Skeletal muscle tissue (tissue), 4 donors: ENCODE measurements around the gene SLC37A3. TPM values are rescaled to one million over a fixed set of nuclear protein-coding genes. Genes with fewer than 3 reads are reported as not detected.
A peak's percentile ranks its signal among the peaks of the same experiment; 100 is the strongest.
"Not testable (repeated sequence)": the region's sequence is repeated elsewhere in the genome, so short reads cannot be mapped to it uniquely, and the experiment has no call there.

Source experiments
- H3K27ac ChIP-seq: one replicate; pipeline ENCODE4 v1.7.0; 2013; ENCODE audit warnings: mild to moderate bottlenecking, low read depth, low read length, inconsistent platforms
- H3K27me3 ChIP-seq, 3 donors: one replicate each; pipeline ENCODE4 v1.7.0; 2013; ENCODE audit warnings: low read length in 3 of 3; ENCODE audit not compliant: control insufficient read depth in 3 of 3, insufficient read depth in 3 of 3
- H3K36me3 ChIP-seq, 3 donors: one replicate each; pipeline ENCODE4 v1.7.0; 2013; ENCODE audit warnings: low read length in 3 of 3; ENCODE audit not compliant: control insufficient read depth in 3 of 3, insufficient read depth in 3 of 3
- H3K4me1 ChIP-seq, 3 donors: one replicate each; pipeline ENCODE4 v1.7.0; 2013; ENCODE audit warnings: low read length in 3 of 3, mild to moderate bottlenecking in 3 of 3; ENCODE audit not compliant: control insufficient read depth in 3 of 3, insufficient read depth in 3 of 3
- H3K4me3 ChIP-seq, 3 donors: one replicate each; pipeline ENCODE4 v1.7.0; 2013; ENCODE audit warnings: low read length in 3 of 3
- H3K9ac ChIP-seq, 3 donors: one replicate each; pipeline ENCODE4 v1.7.0; 2013; ENCODE audit warnings: low read length in 3 of 3, mild to moderate bottlenecking in 3 of 3, moderate library complexity in 2 of 3, low read depth in 1 of 3
- H3K9me3 ChIP-seq, 3 donors: one replicate each; pipeline ENCODE4 v1.7.0; 2013; ENCODE audit warnings: low read length in 3 of 3; ENCODE audit not compliant: control insufficient read depth in 3 of 3
- total RNA-seq: library from RNA; depleted of rRNA; stranded (reverse); fragments of >200 nt; gene quantifications from one replicate; pipeline ENCODE4 v1.2.3, GENCODE V29; 2014
- donor health status: Osteomylitis.

Gene SLC37A3
- total RNA-seq, 1 donor from 2014 or later = 73.6 TPM

DNA sequence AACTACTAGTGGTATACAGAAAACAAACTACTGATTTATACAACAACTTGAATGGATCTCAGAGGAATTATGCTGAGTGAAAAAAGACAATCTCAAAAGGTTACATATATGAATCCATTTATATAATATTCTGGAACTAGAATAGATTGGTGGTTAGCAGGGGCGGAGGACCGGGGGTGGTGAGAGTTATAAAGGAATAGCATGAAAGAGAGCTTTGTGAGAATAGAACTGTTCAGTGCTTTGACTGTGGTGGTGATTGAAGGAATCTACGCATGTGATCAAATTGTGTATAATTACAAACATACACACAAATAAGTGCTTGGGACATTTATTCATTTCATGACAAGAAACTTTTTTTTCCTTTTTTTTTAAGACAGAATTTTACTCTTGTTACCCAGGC is 25.2 kb upstream of the SLC37A3 start:
- Histone ChIP-seq H3K36me3 (no peaks in the 10 kb centered on the region), H3K27ac (no peak overlapping the region), H3K9me3 (no peaks in the 10 kb centered on the region)

DNA sequence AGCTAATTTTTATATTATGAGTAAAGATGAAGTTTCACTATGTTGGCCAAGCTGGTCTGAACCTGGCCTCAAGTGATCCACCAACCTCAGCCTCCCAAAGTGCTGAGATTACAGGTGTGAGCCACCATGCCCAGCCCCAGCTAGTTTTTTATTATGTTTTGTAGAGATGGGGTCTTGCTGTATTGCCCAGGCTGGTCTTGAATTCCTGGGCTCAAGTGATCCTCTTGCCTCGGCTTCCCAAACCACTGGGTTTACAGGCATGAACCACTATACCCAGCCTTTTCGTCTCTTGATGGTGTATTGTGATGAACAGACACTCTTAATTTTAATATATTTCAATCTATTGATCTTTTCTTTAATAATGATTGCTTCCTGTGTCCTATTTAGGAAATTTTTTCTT is 23.2 kb upstream of the SLC37A3 start:
- H3K27me3 ChIP-seq = peaks cover 0 to 2% (median 0%) of the 10 kb centered on the region in 3 donors
- H3K4me1 ChIP-seq = no peaks in the 10 kb centered on the region
- H3K4me3 ChIP-seq = no peak overlapping the region
- no peaks in the 10 kb centered on the region for H3K9me3 ChIP-seq
- H3K36me3 ChIP-seq = no peaks in the 10 kb centered on the region
- H3K27ac ChIP-seq = no peak overlapping the region
- no peak overlapping the region for H3K9ac ChIP-seq

More for the DNA sequence above, 25.2 kb upstream of the SLC37A3 start:
- H3K4me1 ChIP-seq = no peaks in the 10 kb centered on the region
- no peak overlapping the region for H3K4me3 ChIP-seq
- no peaks in the 10 kb centered on the region for H3K27me3 ChIP-seq
- H3K9ac ChIP-seq = no peak overlapping the region

DNA sequence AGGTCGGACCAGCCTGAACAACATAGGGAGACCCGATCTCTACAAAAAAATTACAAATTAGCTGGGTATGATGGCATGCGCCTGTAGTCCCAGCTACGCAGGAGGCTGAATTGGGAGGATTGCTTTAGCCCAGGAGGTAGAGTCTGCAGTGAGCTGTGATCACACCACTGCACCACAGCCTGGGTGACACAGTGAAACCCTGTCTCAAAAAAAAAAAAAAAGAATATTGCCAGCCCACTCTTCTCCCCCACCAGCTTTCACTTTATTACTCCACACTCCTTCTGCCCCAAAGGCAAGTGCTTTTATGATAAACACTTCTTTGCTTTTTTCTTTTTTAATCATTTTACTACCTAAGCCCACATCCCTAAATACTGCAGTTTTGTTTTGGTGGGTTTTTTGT is 20.3 kb upstream of the SLC37A3 start:
- Histone ChIP-seq H3K4me1 (no peaks in the 10 kb centered on the region), H3K27me3 (peaks cover 0 to 4% (median 2%) of the 10 kb centered on the region in 3 donors), H3K4me3 (no peak overlapping the region), H3K27ac (no peak overlapping the region), H3K9me3 (no peaks in the 10 kb centered on the region), H3K36me3 (no peaks in the 10 kb centered on the region), H3K9ac (no peak overlapping the region)

DNA sequence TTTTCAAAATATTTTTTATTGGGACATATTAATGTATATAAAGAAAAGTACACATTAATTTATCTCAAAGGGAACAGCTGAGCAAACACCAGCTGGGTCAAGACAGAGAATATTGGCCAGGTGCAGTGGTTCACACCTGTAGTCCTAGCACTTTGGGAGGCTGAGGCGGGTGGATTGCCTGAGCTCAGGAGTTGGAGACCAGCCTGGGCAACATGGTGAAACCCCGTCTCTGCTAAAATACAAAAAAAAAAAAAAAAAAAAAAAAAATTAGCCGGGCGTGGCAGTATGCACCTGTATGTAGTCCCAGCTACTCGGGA is 19.8 kb upstream of the SLC37A3 start:
- H3K4me1 ChIP-seq, H3K9ac ChIP-seq, H3K4me3 ChIP-seq, H3K36me3 ChIP-seq, H3K9me3 ChIP-seq, H3K27ac ChIP-seq, H3K27me3 ChIP-seq: not testable (repeated sequence)

DNA sequence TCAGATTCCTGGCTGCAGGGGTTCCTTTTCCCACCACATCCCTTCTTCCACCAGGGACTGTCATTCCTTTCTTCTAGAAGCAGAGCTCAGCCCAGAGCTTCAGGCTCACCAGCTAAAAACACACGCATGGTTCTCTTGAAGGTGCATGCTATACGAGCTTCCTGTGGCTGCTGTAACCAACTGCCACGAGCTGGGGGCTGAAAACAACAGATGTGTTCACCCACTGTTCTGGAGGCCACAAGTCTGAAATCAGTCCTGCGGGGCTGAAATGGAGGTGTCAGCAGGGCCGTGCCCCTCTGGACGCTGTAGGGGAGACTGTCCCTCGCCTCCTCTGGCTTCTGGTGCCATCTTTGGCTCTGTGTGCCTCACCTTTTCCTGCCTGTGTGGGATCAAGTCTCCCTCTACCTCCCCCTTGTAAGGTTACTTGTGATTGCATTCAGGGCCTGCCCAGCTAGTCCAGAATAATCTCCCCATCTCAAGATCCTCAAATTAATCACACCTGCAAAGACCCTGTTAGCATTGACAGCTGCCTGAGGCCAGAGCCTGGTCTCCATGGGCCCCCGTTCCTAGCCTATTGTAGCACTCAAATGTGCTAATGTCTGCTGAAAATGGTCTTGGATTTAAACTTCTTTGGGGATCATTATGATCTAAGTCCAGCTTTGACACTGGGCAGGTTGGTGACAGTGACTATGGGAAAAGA is 19.3 kb upstream of the SLC37A3 start:
- Histone ChIP-seq H3K27ac (no peak overlapping the region), H3K36me3 (no peaks in the 10 kb centered on the region), H3K9ac (no peak overlapping the region), H3K27me3 (peaks cover 0 to 4% (median 2%) of the 10 kb centered on the region in 3 donors), H3K4me1 (no peaks in the 10 kb centered on the region), H3K4me3 (no peak overlapping the region), H3K9me3 (no peaks in the 10 kb centered on the region)

DNA sequence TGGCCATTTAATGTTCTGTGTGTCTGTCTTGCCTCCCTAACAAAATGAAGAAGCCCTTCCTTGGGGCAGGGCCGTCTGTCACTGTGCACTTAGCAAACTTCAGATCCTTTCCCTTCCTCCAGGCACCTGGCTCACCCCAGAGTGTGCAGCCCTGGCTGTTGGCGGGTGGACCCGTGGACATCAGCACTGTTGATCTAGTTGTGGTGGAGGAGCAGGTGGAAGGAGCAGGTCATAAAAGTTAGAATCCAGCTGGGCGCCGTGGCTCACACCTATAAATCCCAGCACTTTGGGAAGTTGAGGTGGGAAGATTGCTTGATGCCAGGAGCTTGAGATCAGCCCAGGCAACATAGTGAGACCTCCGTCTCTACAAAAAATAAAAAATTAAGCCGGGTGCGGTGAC is 18.2 kb upstream of the SLC37A3 start:
- Histone ChIP-seq H3K9ac (no peak overlapping the region), H3K27ac (no peak overlapping the region), H3K9me3 (no peaks in the 10 kb centered on the region), H3K36me3 (no peaks in the 10 kb centered on the region), H3K27me3 (peaks cover 0 to 4% (median 2%) of the 10 kb centered on the region in 3 donors), H3K4me3 (no peak overlapping the region), H3K4me1 (no peaks in the 10 kb centered on the region)

DNA sequence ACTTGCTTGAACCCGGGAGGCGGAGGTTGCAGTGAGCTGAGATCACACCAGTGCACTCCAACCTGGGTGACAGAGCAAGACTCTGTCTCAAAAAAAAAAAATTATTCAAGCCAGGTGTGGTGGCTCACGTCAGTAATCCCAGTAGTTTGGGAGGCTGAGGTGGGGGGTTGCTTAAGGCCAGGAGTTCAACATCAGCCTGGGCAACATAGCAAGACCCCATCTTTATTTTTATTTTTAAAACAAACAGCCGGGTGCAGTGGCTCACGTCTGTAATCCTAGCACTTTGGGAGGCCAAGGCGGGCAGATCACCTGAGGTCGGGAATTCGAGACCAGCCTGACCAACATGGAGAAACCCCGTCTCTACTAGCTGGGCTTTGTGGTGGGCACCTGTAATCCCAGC is 17.5 kb upstream of the SLC37A3 start:
- not testable (repeated sequence) for H3K9ac ChIP-seq, H3K27ac ChIP-seq, H3K36me3 ChIP-seq, H3K27me3 ChIP-seq, H3K4me3 ChIP-seq, H3K9me3 ChIP-seq, H3K4me1 ChIP-seq

DNA sequence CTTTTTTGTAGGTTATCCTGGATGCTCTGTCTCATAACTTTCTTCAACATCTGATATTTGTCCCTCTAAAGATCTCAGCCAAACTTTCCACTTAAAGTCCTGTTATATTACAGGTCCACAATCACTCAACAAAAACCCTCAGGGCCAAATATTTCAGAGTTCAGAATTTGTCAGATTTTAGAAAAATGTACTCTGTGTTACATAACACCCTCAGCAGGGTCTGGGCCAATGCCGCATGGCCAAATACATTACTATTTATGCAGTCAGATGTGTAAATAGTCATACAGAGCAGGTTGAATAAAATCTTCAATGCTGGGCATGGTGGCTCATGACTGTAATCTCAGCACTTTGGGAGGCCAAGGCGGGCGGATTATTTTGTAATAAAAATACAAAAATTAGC is 17.0 kb upstream of the SLC37A3 start:
- H3K4me3 ChIP-seq = no peak overlapping the region
- peaks cover 0 to 4% (median 2%) of the 10 kb centered on the region in 3 donors for H3K27me3 ChIP-seq
- no peak overlapping the region for H3K27ac ChIP-seq
- no peaks in the 10 kb centered on the region for H3K4me1 ChIP-seq
- H3K9me3 ChIP-seq = no peaks in the 10 kb centered on the region
- no peak overlapping the region for H3K9ac ChIP-seq
- no peaks in the 10 kb centered on the region for H3K36me3 ChIP-seq

DNA sequence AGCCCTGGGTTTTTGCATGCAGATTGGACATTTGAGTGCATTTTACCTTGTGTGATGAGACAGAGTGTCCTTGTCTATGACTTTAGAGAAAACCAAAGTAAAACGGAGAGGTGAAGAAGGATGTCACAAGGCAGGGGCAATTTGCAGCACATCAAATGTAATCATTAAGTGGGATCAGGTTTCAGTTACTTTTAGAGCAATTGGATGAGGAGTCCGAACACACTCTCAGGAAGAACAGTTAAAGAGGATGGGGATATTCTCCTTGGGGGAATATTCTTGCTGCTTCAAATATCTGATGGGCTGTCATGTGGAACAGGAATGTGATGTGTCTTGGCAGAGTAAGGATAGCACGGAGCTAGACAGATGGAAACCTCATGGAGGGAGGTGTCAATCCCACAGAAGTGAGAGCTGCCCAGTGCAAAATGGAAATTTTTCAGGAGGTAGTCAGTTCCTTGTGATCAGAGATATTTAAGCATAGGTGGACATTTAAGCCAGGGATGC is 6.3 kb upstream of the SLC37A3 start:
- Histone ChIP-seq H3K9me3 (peaks cover 0 to 2% (median 0%) of the 10 kb centered on the region in 3 donors), H3K27me3 (peaks cover 7 to 23% (median 9%) of the 10 kb centered on the region in 3 donors), H3K9ac (no peak overlapping the region), H3K4me3 (no peak overlapping the region), H3K27ac (no peak overlapping the region), H3K4me1 (peaks cover 5 to 8% (median 7%) of the 10 kb centered on the region in 3 donors), H3K36me3 (no peaks in the 10 kb centered on the region)

DNA sequence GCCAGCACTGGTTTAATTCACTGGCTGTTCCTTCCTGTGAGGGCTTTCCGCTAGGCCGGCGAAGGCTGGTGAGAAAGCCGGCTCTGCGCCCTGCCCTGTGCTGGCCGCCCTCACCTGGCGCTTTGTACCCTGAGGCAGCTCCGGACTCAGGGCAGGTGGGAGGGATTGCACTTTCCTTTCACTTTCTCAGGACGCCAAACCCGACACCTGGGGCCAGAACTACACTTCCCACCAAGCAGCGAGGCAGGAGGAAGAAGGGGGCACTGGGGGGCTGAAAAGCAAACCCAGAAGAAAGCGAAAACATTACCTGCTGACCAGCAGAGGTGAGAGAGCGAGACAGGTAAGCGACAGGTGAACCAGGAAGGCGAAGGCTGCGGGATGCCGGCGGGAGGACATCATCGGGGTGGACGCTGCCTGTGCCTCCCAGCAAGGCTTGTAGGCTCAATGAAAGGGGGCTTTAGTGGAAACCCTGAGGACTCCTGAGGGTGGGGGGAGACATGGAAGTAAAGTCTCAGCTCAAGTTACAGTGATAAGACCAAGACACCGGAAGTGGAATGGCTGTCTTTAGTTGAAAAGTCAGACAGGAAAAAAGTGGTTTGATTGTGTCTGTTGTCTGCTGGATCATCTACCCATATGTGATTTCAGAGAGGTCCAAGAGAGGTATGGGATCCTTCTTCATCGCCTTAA is 5.7 kb upstream of the SLC37A3 start, which contains the start of gene RAB19:
Gene RAB19, plus strand, starts transcription at position 181 of the 687 bp plus-strand sequence. CDS start 3,589 bp downstream, outside the sequence.
- Histone ChIP-seq H3K27ac (no peak within 1 kb of the TSS), H3K4me1 (peaks cover 5 to 8% (median 7%) of the 10 kb centered on the region in 3 donors), H3K4me3 (peak within 1 kb of the TSS; percentile 58 to 64 (median 59)), H3K36me3 (no peaks in the 10 kb centered on the region), H3K27me3 (peaks cover 7 to 23% (median 9%) of the 10 kb centered on the region in 3 donors), H3K9me3 (peaks cover 0 to 2% (median 0%) of the 10 kb centered on the region in 3 donors), H3K9ac (peak within 1 kb of the TSS in 2 of 3 donors; percentile 14 to 25)
